Measurements from ENCODE around the gene GLI3. TPM values are rescaled to one million over a fixed set of nuclear protein-coding genes. Genes with fewer than 3 reads are reported as not detected.

GLI3 gene
- total and polyA plus RNA-seq, 9 donors: 7.6 to 25.2 (median 15.6) TPM

DNA sequence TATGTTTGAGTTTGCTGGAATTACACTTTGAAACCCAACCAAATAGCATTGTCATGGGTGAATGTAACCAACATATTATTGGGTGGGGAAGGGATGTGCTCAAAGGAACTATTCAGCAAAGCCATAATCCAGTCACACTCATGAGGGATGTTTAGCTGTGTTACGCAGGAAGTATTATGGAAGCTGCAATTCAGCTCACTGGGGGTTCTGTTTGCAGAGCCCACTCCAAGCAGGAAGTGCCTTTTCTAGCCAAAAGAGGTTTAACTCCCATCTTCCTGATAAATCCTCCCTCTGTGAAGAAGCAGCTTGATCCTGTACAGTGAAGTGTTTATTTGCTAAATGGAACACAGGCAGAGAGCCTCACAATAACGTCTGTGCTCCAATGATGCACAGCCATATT lies 172.5 kb downstream of the GLI3 start:
- WGBS (ENCODE audit: insufficient coverage): 40% methylated on average over 1 of the region's 2 CpGs
- H3K4me1 ChIP-seq (ENCODE audit: control insufficient read depth, insufficient read depth, low read length): no peaks in the 10 kb centered on the region

DNA sequence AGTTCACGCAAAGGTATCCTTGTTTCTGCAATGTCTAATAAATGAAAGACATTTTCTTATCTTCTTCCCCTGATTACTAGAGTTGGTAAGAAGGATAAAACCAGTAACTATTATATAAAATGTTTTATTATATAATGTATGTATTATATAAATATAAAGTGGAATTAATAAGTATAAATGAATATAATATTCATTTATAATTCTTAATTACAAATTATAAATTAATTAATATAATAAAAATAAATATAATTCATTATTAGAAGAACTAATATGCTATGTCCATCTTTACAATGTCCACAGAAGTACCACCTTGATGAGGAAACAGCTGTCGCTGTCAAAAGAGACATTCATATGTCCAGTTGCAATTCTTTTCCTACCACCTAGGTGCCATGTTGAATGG lies 177.7 kb downstream of the GLI3 start:
- no peaks in the 10 kb centered on the region for H3K27me3 ChIP-seq (ENCODE audit: control insufficient read depth, insufficient read depth, low read length)
- no peak overlapping the region for H3K27ac ChIP-seq (ENCODE audit: low read length)
- H3K4me3 ChIP-seq (ENCODE audit: low read length): no peak overlapping the region
- no CpG with 5 or more reads among the region's 2 CpGs for WGBS (ENCODE audit: insufficient coverage)
- no peak for DNase-seq
- no peaks in the 10 kb centered on the region for H3K36me3 ChIP-seq (ENCODE audit: control insufficient read depth, insufficient read depth, low read length)
- H3K4me1 ChIP-seq (ENCODE audit: control insufficient read depth, insufficient read depth, low read length): no peaks in the 10 kb centered on the region
- no peaks in the 10 kb centered on the region for H3K9me3 ChIP-seq (replicated peaks; ENCODE audit: control insufficient read depth, low read depth, low read length)

More for the DNA sequence above, 172.5 kb downstream of the GLI3 start:
- DNase-seq: no peak
- Histone ChIP-seq H3K27ac (ENCODE audit: low read length) (no peak overlapping the region), H3K27me3 (ENCODE audit: control insufficient read depth, insufficient read depth, low read length) (no peaks in the 10 kb centered on the region), H3K9me3 (replicated peaks; ENCODE audit: control insufficient read depth, low read depth, low read length) (no peaks in the 10 kb centered on the region), H3K4me3 (ENCODE audit: low read length) (no peak overlapping the region), H3K36me3 (ENCODE audit: control insufficient read depth, insufficient read depth, low read length) (no peaks in the 10 kb centered on the region)

DNA sequence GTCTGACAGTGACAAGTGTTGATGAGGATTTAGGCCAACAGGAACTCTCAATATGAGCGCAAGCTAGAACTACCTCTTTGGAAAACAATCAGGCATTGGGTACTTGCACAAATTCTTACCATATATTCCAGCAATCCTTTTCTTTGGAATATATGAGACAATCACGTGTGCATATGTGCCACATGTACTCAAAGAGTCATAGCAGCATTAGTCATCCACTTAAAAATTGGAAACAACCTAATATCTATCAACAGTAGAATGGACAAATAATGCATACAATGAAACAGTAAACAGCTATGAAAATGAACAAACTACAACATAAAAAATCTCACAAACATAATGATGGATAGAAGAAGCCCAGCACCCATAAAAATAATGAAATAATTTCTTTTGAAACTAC lies 179.7 kb downstream of the GLI3 start:
- Histone ChIP-seq H3K27ac (ENCODE audit: low read length) (no peak overlapping the region), H3K27me3 (ENCODE audit: control insufficient read depth, insufficient read depth, low read length) (no peaks in the 10 kb centered on the region), H3K4me3 (ENCODE audit: low read length) (no peak overlapping the region), H3K36me3 (ENCODE audit: control insufficient read depth, insufficient read depth, low read length) (peaks cover 2% of the 10 kb centered on the region), H3K9me3 (replicated peaks; ENCODE audit: control insufficient read depth, low read depth, low read length) (no peaks in the 10 kb centered on the region), H3K4me1 (ENCODE audit: control insufficient read depth, insufficient read depth, low read length) (no peaks in the 10 kb centered on the region)
- no peak for DNase-seq
- no CpG with 5 or more reads among the region's 2 CpGs for WGBS (ENCODE audit: insufficient coverage)

DNA sequence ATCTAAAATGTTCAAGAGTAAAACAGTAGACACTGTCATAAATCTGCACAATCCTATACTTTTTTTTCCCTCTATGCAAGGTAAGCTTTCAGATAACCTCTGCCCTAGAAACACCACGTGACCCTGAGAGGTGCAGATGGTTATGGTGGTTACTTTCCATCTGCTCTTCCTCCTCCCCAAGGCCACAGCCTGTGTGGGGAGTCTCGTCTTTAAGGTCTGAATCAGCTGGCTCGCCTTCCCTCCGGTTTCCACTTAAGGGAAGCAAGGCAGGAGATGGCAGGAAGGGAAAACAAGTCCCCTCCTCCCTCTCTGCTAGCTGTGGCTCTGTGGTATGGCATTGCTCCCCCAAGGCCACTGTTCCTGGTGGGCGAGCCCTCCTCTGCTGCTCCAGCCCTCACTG lies 181.8 kb downstream of the GLI3 start:
- H3K36me3 ChIP-seq (ENCODE audit: control insufficient read depth, insufficient read depth, low read length): peaks cover 5% of the 10 kb centered on the region
- no peaks in the 10 kb centered on the region for H3K27me3 ChIP-seq (ENCODE audit: control insufficient read depth, insufficient read depth, low read length)
- H3K4me3 ChIP-seq (ENCODE audit: low read length): no peak overlapping the region
- DNase-seq: no peak
- H3K4me1 ChIP-seq (ENCODE audit: control insufficient read depth, insufficient read depth, low read length): no peaks in the 10 kb centered on the region
- H3K27ac ChIP-seq (ENCODE audit: low read length): no peak overlapping the region
- no peaks in the 10 kb centered on the region for H3K9me3 ChIP-seq (replicated peaks; ENCODE audit: control insufficient read depth, low read depth, low read length)
- no CpG with 5 or more reads among the region's 5 CpGs for WGBS (ENCODE audit: insufficient coverage)

DNA sequence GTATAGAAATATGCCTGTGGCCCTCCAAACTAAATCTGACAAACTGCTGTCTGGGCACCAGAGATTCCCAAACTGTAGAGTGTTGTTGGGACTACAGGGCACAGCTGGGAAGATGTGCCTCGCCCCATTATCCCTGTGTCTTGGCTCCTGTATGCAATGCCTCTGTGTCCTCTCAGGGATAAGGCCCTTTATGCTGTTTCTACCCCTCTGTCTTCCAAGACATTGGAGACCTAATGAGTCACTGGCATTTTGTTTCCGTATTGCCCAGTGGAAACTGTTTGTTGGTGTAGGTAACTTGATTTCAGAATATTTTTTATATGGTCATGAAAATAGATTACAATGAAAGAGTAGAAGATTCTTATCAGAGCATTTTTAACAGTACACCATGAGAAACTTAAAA lies 183.2 kb downstream of the GLI3 start:
- Histone ChIP-seq H3K4me3 (ENCODE audit: low read length) (no peak overlapping the region), H3K4me1 (ENCODE audit: control insufficient read depth, insufficient read depth, low read length) (no peaks in the 10 kb centered on the region), H3K36me3 (ENCODE audit: control insufficient read depth, insufficient read depth, low read length) (peaks cover 5% of the 10 kb centered on the region), H3K9me3 (replicated peaks; ENCODE audit: control insufficient read depth, low read depth, low read length) (no peaks in the 10 kb centered on the region), H3K27ac (ENCODE audit: low read length) (no peak overlapping the region), H3K27me3 (ENCODE audit: control insufficient read depth, insufficient read depth, low read length) (no peaks in the 10 kb centered on the region)
- no CpG with 5 or more reads among the region's 2 CpGs for WGBS (ENCODE audit: insufficient coverage)
- no peak for DNase-seq

DNA sequence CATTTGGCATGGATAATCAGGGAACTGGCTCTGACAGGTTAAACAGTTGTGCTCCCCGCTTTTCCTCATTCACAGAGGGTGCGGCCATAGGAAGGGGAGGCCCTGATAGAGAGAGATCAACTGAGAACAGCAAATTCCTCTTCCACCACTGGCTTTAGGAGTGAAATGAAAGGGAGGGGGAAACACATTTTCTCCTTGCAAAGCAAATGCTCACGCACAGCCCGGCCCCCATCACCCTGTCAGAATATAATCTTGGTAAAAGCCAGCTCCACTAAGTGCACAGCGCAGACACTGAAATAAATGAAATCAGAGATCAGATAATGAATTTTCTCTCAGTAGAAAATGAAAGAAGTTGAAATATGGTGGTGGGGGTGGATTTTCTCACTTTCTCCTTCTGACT lies 187.2 kb downstream of the GLI3 start:
- no peaks in the 10 kb centered on the region for H3K27me3 ChIP-seq (ENCODE audit: control insufficient read depth, insufficient read depth, low read length)
- no CpG with 5 or more reads among the region's 5 CpGs for WGBS (ENCODE audit: insufficient coverage)
- no peak for DNase-seq
- H3K27ac ChIP-seq (ENCODE audit: low read length): no peak overlapping the region
- peaks cover 31% of the 10 kb centered on the region for H3K36me3 ChIP-seq (ENCODE audit: control insufficient read depth, insufficient read depth, low read length)
- H3K9me3 ChIP-seq (replicated peaks; ENCODE audit: control insufficient read depth, low read depth, low read length): no peaks in the 10 kb centered on the region
- no peak overlapping the region for H3K4me3 ChIP-seq (ENCODE audit: low read length)
- no peaks in the 10 kb centered on the region for H3K4me1 ChIP-seq (ENCODE audit: control insufficient read depth, insufficient read depth, low read length)

DNA sequence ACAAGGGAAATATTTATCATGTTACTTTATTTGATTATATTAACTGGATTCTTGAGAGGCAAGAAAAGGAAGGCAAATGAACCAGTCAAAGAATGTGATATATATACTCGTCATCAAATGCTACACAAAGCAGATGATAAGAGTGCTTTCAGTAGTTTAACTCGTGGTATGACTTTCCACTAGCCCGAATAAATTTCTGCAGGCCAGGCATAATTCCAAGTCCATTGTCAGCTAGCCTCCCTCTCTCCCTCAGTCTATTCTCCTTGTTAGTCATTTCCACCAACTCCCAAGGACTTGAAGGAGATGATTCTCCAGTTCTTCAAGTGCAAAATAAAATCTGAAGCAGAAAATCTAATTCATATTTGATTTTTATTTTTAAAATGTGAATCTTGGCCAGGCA lies 190.5 kb downstream of the GLI3 start:
- 94% methylated on average over 3 of the region's 3 CpGs for WGBS (ENCODE audit: insufficient coverage)
- Histone ChIP-seq H3K27me3 (ENCODE audit: control insufficient read depth, insufficient read depth, low read length) (no peaks in the 10 kb centered on the region), H3K36me3 (ENCODE audit: control insufficient read depth, insufficient read depth, low read length) (peaks cover 32% of the 10 kb centered on the region), H3K4me3 (ENCODE audit: low read length) (no peak overlapping the region), H3K9me3 (replicated peaks; ENCODE audit: control insufficient read depth, low read depth, low read length) (no peaks in the 10 kb centered on the region), H3K27ac (ENCODE audit: low read length) (no peak overlapping the region), H3K4me1 (ENCODE audit: control insufficient read depth, insufficient read depth, low read length) (no peaks in the 10 kb centered on the region)
- DNase-seq: no peak

DNA sequence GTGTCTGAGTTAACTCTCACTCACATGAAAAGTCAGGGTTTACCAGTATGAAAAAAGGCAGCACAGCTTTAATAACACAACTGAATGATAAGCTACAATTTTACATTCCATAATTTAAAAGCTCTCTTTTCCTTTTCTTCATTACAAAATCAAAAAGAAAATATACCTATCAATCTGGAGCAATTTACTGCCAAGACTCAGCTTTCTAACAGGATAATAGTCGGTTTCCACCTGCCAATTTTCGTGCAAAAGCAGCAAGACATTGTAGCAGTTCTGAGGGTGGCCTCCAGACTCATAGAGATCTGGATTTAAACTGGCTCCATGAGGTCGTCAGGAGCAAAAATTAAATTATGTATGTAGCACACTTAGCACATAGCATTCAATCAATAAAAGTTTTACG lies 191.0 kb downstream of the GLI3 start:
- H3K27ac ChIP-seq (ENCODE audit: low read length): no peak overlapping the region
- no peak overlapping the region for H3K4me3 ChIP-seq (ENCODE audit: low read length)
- no peaks in the 10 kb centered on the region for H3K4me1 ChIP-seq (ENCODE audit: control insufficient read depth, insufficient read depth, low read length)
- no peak for DNase-seq
- peaks cover 30% of the 10 kb centered on the region for H3K36me3 ChIP-seq (ENCODE audit: control insufficient read depth, insufficient read depth, low read length)
- no peaks in the 10 kb centered on the region for H3K9me3 ChIP-seq (replicated peaks; ENCODE audit: control insufficient read depth, low read depth, low read length)
- H3K27me3 ChIP-seq (ENCODE audit: control insufficient read depth, insufficient read depth, low read length): no peaks in the 10 kb centered on the region
- WGBS (ENCODE audit: insufficient coverage): 73% methylated on average over 2 of the region's 4 CpGs

DNA sequence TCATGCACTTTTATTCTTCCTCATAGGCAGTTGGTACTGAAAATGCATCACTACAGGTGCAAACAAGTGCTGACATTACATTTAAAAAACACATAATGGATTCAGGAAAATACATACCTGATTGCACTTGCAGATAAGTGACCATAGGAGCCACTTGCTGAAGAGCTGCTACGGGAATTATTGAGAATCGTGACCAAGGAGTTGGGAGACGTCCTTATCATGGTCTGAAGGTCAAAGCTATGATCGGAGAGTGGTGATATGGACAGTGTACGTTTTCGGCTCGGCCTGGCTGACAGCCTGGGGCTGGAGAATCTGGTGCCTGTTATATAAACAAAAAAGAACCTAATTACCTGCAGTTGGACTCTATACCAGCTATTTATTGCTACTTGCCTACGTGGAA lies 197.1 kb downstream of the GLI3 start:
- DNase-seq: no peak
- 79% methylated on average over 3 of the region's 8 CpGs for WGBS (ENCODE audit: insufficient coverage)
- no peaks in the 10 kb centered on the region for H3K9me3 ChIP-seq (replicated peaks; ENCODE audit: control insufficient read depth, low read depth, low read length)
- no peaks in the 10 kb centered on the region for H3K27me3 ChIP-seq (ENCODE audit: control insufficient read depth, insufficient read depth, low read length)
- H3K4me1 ChIP-seq (ENCODE audit: control insufficient read depth, insufficient read depth, low read length): no peaks in the 10 kb centered on the region
- peaks cover 35% of the 10 kb centered on the region for H3K36me3 ChIP-seq (ENCODE audit: control insufficient read depth, insufficient read depth, low read length)
- no peak overlapping the region for H3K27ac ChIP-seq (ENCODE audit: low read length)
- no peak overlapping the region for H3K4me3 ChIP-seq (ENCODE audit: low read length)

DNA sequence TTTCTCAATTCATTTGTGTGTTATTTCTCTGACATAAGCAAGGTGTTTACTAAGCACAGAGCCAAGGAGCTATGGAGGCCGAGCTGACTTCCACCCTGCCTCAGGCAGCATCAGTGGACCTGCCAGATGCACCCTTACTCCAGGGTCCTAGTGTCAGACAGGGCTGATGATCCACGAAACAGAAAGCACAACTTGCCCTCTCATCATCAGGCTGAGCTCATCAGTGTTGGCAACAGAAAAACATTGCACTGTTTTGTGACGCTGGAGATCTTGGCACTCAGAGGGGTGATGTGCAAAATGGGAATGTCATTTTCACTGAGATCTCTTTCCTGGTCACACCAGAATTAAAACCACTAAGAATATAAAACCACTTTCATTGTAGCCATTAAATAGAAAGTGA lies 201.8 kb downstream of the GLI3 start:
- DNase-seq: peak; percentile 29
- 83% methylated on average over 1 of the region's 3 CpGs for WGBS (ENCODE audit: insufficient coverage)

DNA sequence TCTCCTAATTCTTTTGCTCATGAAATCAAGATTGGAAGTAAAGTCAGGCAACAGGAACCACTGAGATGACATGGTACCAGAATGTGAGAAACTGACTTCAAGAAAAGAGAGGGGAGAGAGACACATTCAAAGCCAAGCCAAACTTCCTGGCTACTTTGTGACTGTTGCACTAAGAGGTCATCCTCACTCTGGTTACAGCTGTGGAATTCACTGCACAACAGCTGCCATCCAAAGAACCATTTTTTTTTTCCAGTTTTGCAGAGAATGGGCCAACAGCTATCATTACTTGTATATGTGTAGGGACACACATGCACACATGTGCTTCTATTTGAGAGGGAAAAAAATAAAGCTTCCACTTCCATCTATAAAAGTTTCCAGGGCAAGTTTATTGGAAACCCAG lies 203.5 kb downstream of the GLI3 start:
- Histone ChIP-seq H3K4me1 (ENCODE audit: control insufficient read depth, insufficient read depth, low read length) (no peaks in the 10 kb centered on the region), H3K27ac (ENCODE audit: low read length) (no peak overlapping the region), H3K36me3 (ENCODE audit: control insufficient read depth, insufficient read depth, low read length) (peaks cover 38% of the 10 kb centered on the region), H3K27me3 (ENCODE audit: control insufficient read depth, insufficient read depth, low read length) (no peaks in the 10 kb centered on the region), H3K9me3 (replicated peaks; ENCODE audit: control insufficient read depth, low read depth, low read length) (no peaks in the 10 kb centered on the region), H3K4me3 (ENCODE audit: low read length) (no peak overlapping the region)
- no peak for DNase-seq

More for the DNA sequence above, 201.8 kb downstream of the GLI3 start:
- Histone ChIP-seq H3K4me3 (ENCODE audit: low read length) (no peak overlapping the region), H3K36me3 (ENCODE audit: control insufficient read depth, insufficient read depth, low read length) (peaks cover 33% of the 10 kb centered on the region), H3K4me1 (ENCODE audit: control insufficient read depth, insufficient read depth, low read length) (no peaks in the 10 kb centered on the region), H3K9me3 (replicated peaks; ENCODE audit: control insufficient read depth, low read depth, low read length) (no peaks in the 10 kb centered on the region), H3K27me3 (ENCODE audit: control insufficient read depth, insufficient read depth, low read length) (no peaks in the 10 kb centered on the region), H3K27ac (ENCODE audit: low read length) (no peak overlapping the region)
